CD4-positive, alpha-beta T cell treated with Interleukin-6 at 100 ng/mL for 8 hours (primary cell): ENCODE data around the gene VPS41.

Experiments
- DNase-seq: peaks from one replicate; pipeline ENCODE4 v3.0.0-alpha.2; 2020; ENCODE audit warnings: mixed read lengths, low spot score

Gene VPS41

GRCh38 chr7:38905056-38905759, 3.8 kb downstream of the VPS41 start:
- DNase-seq: no peak

- DNase-seq: no peak
Observed at GRCh38 chr7:38903057-38903456, 5.9 kb downstream of the VPS41 start.

GRCh38 chr7:38902449-38902848, 6.5 kb downstream of the VPS41 start:
- DNase-seq: no peak

GRCh38 chr7:38893061-38893460, 15.9 kb downstream of the VPS41 start:
- DNase-seq: no peak

- no peak for DNase-seq
Observed at GRCh38 chr7:38890597-38890996, 18.4 kb downstream of the VPS41 start.

- DNase-seq: no peak
Observed at GRCh38 chr7:38889872-38890432, 19.0 kb downstream of the VPS41 start.

GRCh38 chr7:38889079-38889478, 19.9 kb downstream of the VPS41 start:
- no peak for DNase-seq

GRCh38 chr7:38886265-38886664, 22.7 kb downstream of the VPS41 start:
- DNase-seq: no peak

- no peak for DNase-seq
Observed at GRCh38 chr7:38883706-38884105, 25.3 kb downstream of the VPS41 start.

GRCh38 chr7:38881947-38882684, 26.9 kb downstream of the VPS41 start:
- no peak for DNase-seq

- no peak for DNase-seq
Observed at GRCh38 chr7:38881015-38881414, 28.0 kb downstream of the VPS41 start.

- DNase-seq: no peak
Observed at GRCh38 chr7:38880454-38880853, 28.5 kb downstream of the VPS41 start.

GRCh38 chr7:38880035-38880434, 29.0 kb downstream of the VPS41 start:
- no peak for DNase-seq

GRCh38 chr7:38878694-38879457, 30.1 kb downstream of the VPS41 start:
- DNase-seq: no peak

GRCh38 chr7:38873433-38873832, 35.6 kb downstream of the VPS41 start:
- no peak for DNase-seq

- DNase-seq: no peak
Observed at GRCh38 chr7:38872202-38872601, 36.8 kb downstream of the VPS41 start.

GRCh38 chr7:38870147-38870546, 38.8 kb downstream of the VPS41 start:
- no peak for DNase-seq

- no peak for DNase-seq
Observed at GRCh38 chr7:38863601-38864291, 45.2 kb downstream of the VPS41 start.

- no peak for DNase-seq
Observed at GRCh38 chr7:38862666-38863065, 46.3 kb downstream of the VPS41 start.

GRCh38 chr7:38858259-38858884, 50.6 kb downstream of the VPS41 start:
- DNase-seq: no peak

- no peak for DNase-seq
Observed at GRCh38 chr7:38855867-38856266, 53.1 kb downstream of the VPS41 start.

GRCh38 chr7:38855386-38855785, 53.6 kb downstream of the VPS41 start:
- no peak for DNase-seq
